SIG-M5 treated with dmso at 0.1 percent for 504 hours (cell line): Measurements from ENCODE around the gene VTI1A.
"Not testable (repeated sequence)": the region's sequence is repeated elsewhere in the genome, so short reads cannot be mapped to it uniquely, and the experiment has no call there.

Experiments used
- DNase-seq: peaks from one replicate; lab custom pipeline; 2025; ENCODE audit not compliant: unreplicated experiment; lab: John Stamatoyannopoulos, UW

The VTI1A gene

DNA sequence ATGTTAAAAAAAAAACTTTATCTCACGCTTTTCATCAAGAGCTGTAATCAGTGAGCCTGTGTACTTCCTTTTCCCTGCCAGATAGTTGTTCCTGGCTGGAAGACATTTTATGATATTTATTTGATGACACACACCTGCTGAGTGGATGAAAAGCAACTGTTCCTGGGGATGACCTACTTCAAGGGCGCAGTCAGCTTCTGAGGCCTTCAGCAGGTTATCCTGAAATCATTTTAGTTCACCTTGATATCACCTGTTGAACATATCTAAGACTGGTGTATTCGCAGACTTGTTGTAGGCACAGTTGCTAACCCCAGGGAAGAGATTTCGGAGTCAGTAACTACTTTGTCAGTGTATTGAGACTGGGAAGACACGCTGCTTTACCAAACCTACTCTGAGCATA is 268.6 kb downstream of the VTI1A start:
- DNase-seq, result no peak

- DNase-seq, result no peak
These were observed 269.1 kb downstream of the VTI1A start for GRCh38 chr10:112716076-112716475.

DNA sequence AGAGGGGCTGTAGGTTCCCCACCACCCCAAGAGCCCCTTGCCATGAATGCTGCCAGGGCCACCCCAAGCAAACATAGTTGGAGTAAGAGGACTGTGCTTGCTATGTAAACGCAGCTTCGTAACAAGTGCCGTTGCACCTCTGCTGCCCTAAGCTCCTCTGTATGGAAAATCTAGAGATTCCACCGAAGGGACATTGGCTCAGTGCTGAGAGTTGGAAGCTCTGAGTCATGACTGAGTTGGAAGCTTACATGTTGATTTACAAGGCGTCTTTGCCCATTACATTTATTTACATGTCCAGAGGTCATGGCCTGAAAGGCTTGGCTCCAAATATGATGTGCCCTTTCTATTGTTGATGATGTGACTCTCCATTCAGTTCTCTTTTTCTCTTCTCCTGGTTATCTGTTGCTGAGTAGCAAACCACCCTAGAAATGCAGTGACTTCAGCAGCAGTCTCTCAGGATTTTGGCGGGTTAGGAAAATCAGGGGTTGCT is 270.0 kb downstream of the VTI1A start:
- peak; percentile 18 for DNase-seq

DNA sequence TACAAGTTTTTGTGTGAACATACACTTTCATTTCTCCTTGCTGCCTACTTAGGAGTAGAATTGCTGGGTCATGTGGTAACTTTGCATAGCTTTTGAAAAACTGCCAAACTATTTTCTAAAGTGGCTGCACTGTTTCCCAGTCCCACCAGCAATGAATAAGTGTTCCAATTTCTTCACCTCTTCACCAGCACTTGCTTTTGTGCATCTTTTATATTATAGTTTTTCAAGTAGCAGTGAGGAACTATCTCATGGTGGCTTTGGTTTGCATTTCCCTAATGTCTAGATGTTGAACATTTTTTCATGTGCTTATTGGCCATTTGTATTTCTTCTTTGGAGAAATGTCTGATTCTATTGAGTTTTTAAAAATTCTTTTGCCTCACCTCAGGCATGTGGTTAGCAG is 273.2 kb downstream of the VTI1A start:
- no peak for DNase-seq

GRCh38 chr10:112721080-112721698 is 274.2 kb downstream of the VTI1A start:
- DNase-seq, result peak; percentile 61

GRCh38 chr10:112722758-112723157 is 275.7 kb downstream of the VTI1A start:
- no peak for DNase-seq

- DNase-seq, result no peak
These were observed 276.9 kb downstream of the VTI1A start for GRCh38 chr10:112723876-112724275.

GRCh38 chr10:112724404-112724991 is 277.5 kb downstream of the VTI1A start:
- no peak for DNase-seq

DNA sequence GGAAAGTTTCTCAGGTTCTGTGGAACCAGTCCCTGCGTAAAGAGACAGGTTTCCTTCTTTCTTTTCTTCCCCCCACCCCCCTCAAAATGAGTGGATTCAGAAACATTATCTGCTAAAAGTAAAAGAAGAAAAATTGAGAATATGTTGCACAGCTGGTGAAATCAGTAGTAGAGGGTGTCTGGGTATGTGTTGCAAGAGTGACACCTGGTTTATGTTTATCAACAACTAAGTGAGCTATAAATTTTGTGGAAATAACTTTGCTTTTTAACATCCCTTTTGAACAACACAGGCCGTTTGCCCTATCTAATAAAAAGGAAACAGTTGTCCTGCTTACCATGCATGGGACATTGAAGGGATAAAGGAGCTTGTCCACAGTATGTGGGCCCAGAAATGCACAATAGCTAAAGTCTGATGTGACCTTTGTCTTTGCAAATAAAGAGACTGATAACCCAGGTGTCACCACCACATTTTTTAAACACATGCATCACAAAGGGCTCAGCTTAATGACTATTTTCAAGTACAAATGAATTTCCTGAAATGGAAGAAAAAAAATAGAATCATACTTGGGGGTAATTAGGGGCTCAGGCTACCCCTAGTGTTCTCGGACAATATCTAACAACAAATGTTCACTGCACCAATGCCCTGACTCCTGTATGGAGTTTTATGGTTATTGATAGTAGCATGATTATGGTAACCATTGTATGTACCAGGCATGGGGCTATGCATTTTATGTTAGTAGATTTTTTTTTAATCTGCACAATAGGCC is 281.3 kb downstream of the VTI1A start:
- no peak for DNase-seq

DNA sequence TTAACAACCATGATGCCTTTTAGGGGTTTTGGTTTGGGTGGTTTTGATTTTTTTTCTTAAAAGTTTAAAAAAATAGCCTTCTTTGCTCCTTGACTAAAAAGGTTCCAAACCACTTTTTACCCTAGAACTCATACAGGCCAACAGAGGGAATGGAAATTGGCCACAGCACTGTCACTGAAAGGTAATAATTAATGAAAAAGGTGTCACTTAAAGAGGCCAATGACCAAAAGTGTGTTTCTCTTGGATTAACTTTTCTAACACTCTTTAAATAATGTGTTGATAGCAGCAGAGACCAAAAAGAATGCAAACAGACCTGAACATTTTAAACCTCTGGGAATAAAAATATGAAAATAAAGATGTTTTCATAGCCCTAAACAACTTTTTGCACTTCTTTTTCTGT is 282.0 kb downstream of the VTI1A start:
- no peak for DNase-seq

DNA sequence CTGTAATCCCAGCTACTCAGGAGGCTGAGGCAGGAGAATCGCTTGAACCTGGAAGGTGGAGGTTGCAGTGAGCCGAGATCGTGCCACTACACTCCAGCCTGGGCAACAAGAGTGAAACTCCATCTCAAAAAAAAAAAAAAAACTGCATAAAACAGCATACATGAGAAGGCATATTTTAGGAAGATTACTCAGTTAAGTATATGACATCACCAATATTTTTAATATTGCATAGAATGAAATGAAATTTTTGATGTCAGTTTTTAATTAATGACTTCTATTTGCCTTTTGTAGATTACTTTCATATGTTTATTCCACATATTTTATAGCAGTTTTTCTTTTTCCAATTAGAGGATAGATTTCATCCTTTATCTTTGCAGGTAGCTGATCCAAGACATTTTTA is 284.4 kb downstream of the VTI1A start:
- DNase-seq, result not testable (repeated sequence)

DNA sequence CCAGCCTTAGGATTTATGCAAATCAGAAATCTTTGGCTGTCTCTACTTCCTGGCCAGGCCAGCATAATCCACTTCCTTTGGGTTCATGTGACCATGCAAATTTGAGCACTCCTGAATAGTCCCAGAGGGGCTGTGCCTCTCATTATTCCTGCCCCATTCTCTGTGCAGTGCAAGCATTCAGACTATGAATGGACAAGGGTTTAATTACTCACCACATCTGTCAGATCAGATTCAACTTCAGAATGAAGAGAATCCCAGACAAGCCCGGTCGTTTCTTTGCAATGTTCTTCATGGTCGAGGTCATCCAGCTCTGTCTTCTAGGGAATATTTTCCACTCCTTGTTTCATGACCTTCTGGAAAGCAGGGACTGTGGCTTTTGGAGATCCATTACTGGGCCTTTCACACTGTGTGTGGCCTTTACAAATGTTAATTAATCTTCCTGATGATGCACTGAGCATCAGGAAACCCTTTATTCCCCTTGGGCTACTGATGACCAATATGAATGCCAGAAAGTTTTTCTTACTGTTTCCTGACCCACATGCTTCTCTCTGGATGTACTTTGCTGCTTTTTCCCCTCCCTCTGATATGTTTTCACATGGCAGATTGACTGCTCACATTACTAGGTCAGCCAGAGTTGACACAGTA is 285.4 kb downstream of the VTI1A start:
- no peak for DNase-seq

DNA sequence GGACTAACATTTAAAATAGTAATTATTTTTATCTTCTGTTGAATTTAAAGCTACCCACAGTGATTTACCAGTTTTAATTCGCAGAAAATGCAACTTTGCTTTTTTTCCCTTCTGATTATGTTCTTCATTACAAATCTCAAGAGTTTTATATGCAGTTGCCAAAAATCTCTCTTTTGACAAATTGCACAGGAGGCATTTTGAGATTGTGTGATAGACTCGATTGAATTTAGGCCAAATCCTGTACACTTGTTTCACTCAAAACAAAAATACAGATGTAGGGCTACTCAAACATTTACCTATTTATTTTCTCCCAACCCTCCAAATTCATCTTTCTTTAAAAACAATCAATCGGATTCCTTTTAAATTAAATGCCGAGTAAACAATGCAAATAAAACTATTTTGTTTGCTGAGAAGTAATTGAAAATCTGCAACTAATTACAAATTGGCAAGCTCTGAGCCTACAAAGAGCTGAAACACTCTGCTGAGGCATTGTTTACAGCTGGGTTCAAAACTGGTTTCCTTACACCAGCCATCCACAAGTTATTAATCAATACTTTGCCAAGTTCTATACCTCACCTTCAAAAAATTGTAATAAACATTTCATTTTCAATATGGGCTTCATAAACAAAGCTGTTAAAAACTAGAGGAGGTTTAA is 288.2 kb downstream of the VTI1A start:
- DNase-seq, result no peak

GRCh38 chr10:112738606-112739591 is 291.9 kb downstream of the VTI1A start:
- no peak for DNase-seq

- no peak for DNase-seq
These were observed 292.8 kb downstream of the VTI1A start for GRCh38 chr10:112739592-112740353.

GRCh38 chr10:112741830-112742402 is 294.9 kb downstream of the VTI1A start:
- no peak for DNase-seq

- DNase-seq, result no peak
These were observed 297.4 kb downstream of the VTI1A start for GRCh38 chr10:112744181-112745096.

GRCh38 chr10:112746329-112746728 is 299.3 kb downstream of the VTI1A start:
- no peak for DNase-seq
